ENCODE data around the gene NAV1.
"Not testable (repeated sequence)": the region's sequence is repeated elsewhere in the genome, so short reads cannot be mapped to it uniquely, and the experiment has no call there.

Gene NAV1

GRCh38 chr1:201542309-201543035 lies 3.5 kb downstream of the NAV1 start:
- no peak for DNase-seq
- intact Hi-C loops (cut with DNase I): no loop called here

GRCh38 chr1:201543871-201544642 lies 5.1 kb downstream of the NAV1 start:
- DNase-seq: no peak
- intact Hi-C loops (cut with DNase I): no loop called here

GRCh38 chr1:201544710-201545109 lies 5.8 kb downstream of the NAV1 start:
- intact Hi-C loops (cut with DNase I): no loop called here
- no peak for DNase-seq

GRCh38 chr1:201545851-201546492 lies 7.0 kb downstream of the NAV1 start:
- peak in 2 of 10 donors; percentile 21 to 75 for DNase-seq
- intact Hi-C loops (cut with DNase I): no loop called here

- DNase-seq; intact Hi-C loops (cut with DNase I): not testable (repeated sequence)
These were observed 10.6 kb downstream of the NAV1 start for GRCh38 chr1:201549522-201549921.

GRCh38 chr1:201551096-201551495 lies 12.2 kb downstream of the NAV1 start:
- DNase-seq: no peak
- intact Hi-C loops (cut with DNase I): no loop called here

- intact Hi-C loops (cut with DNase I): no loop called here
- peak; percentile 78 to 98 (median 84) for DNase-seq
These were observed 13.2 kb downstream of the NAV1 start for GRCh38 chr1:201551877-201552731.

- intact Hi-C loops (cut with DNase I): no loop called here
- DNase-seq: peak in 3 of 10 donors; percentile 64 to 87 (median 72)
These were observed 14.0 kb downstream of the NAV1 start for GRCh38 chr1:201552941-201553351.

- intact Hi-C loops (cut with DNase I): no loop called here
- no peak for DNase-seq
These were observed 14.7 kb downstream of the NAV1 start for GRCh38 chr1:201553496-201554189.

GRCh38 chr1:201554190-201554600 lies 15.3 kb downstream of the NAV1 start:
- intact Hi-C loops (cut with DNase I): no loop called here
- peak in 1 of 10 donors; percentile 44 for DNase-seq

- intact Hi-C loops (cut with DNase I): loop anchor here (5.0 kb wide), 1 partner anchor 237 kb away; no protein-coding TSS in a partner anchor
- DNase-seq: no peak
These were observed 16.1 kb downstream of the NAV1 start for GRCh38 chr1:201554789-201555592.

GRCh38 chr1:201555593-201555945 lies 16.6 kb downstream of the NAV1 start:
- intact Hi-C loops (cut with DNase I): loop anchor here (5.0 kb wide), 1 partner anchor 237 kb away; no protein-coding TSS in a partner anchor
- no peak for DNase-seq

- peak in 1 of 10 donors; percentile 19 for DNase-seq
- intact Hi-C loops (cut with DNase I): loop anchor here (5.0 kb wide), 1 partner anchor 235 kb away; no protein-coding TSS in a partner anchor
These were observed 18.1 kb downstream of the NAV1 start for GRCh38 chr1:201556841-201557571.

- intact Hi-C loops (cut with DNase I): loop anchor here (5.0 kb wide), 1 partner anchor 235 kb away; no protein-coding TSS in a partner anchor
- peak in 1 of 10 donors; percentile 10 for DNase-seq
These were observed 18.6 kb downstream of the NAV1 start for GRCh38 chr1:201557572-201557958.

GRCh38 chr1:201559679-201560162 lies 20.8 kb downstream of the NAV1 start:
- intact Hi-C loops (cut with DNase I): loop anchor here (1.0 to 5.0 kb wide), 3 partner anchors 29 to 233 kb away; no protein-coding TSS in a partner anchor
- peak; percentile 81 to 98 (median 87) for DNase-seq

- intact Hi-C loops (cut with DNase I): no loop called here
- peak in 1 of 10 donors; percentile 59 for DNase-seq
These were observed 21.6 kb downstream of the NAV1 start for GRCh38 chr1:201560328-201561194.

- DNase-seq: no peak
- intact Hi-C loops (cut with DNase I): no loop called here
These were observed 22.3 kb downstream of the NAV1 start for GRCh38 chr1:201561195-201561564.
